IMR-90 (cell line): ENCODE data around the gene ZDHHC7.

ENCODE experiments used
- CEBPB ChIP-seq: IDR thresholded peaks from 2 replicates; pipeline ENCODE4 v1.6.1; 2012; ENCODE audit warnings: low read depth, low read length, improper control_type of control experiment
- CHD1 ChIP-seq: IDR thresholded peaks from 2 replicates; pipeline ENCODE4 v1.6.1; 2012; ENCODE audit warnings: low read depth, low read length, improper control_type of control experiment
- MAFK ChIP-seq: IDR thresholded peaks from 2 replicates; pipeline ENCODE4 v1.6.1; 2012; ENCODE audit warnings: low read depth, low read length, improper control_type of control experiment
- TF ChIP-seq, protein P1 (sequence below): conservative IDR thresholded peaks from 2 replicates; pipeline ENCODE4 v1.5.1; 2012; ENCODE audit warnings: mild to moderate bottlenecking, low read depth, low read length, improper control_type of control experiment

DNA sequence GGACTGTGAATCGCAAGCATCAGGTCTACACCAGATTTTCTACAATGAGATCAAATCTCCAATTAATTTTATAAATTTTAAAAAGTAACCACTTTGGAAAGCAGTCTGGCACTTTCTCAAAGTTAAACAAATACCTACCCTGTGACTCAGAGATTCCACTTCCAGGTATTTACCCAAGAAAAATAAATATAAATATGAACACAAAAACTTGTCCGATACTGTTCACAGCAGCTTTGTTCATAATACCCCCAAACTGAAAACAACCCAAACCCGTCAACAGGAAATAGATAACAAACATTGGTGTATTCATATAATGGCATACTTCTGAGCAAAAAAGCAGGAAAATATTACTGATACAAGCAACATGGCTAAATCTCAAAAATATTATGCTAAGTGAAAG lies 12.1 kb downstream of the ZDHHC7 start:
- TF ChIP-seq CEBPB (no peak), CHD1 (no peak), MAFK (no peak)
- TF ChIP-seq, protein P1, sequence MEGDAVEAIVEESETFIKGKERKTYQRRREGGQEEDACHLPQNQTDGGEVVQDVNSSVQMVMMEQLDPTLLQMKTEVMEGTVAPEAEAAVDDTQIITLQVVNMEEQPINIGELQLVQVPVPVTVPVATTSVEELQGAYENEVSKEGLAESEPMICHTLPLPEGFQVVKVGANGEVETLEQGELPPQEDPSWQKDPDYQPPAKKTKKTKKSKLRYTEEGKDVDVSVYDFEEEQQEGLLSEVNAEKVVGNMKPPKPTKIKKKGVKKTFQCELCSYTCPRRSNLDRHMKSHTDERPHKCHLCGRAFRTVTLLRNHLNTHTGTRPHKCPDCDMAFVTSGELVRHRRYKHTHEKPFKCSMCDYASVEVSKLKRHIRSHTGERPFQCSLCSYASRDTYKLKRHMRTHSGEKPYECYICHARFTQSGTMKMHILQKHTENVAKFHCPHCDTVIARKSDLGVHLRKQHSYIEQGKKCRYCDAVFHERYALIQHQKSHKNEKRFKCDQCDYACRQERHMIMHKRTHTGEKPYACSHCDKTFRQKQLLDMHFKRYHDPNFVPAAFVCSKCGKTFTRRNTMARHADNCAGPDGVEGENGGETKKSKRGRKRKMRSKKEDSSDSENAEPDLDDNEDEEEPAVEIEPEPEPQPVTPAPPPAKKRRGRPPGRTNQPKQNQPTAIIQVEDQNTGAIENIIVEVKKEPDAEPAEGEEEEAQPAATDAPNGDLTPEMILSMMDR = no peak
